Sigmoid colon (tissue), 7 donors: Measurements from ENCODE around the gene TMEM82. TPM values are rescaled to one million over a fixed set of nuclear protein-coding genes. Genes with fewer than 3 reads are reported as not detected.

Experiments used
- DNase-seq: peaks from one replicate; pipeline ENCODE4 v3.0.0-alpha.2; 2019
- H3K27ac ChIP-seq, 4 donors: fragments of 200-600 bp; sonication (generic); one replicate each; pipeline ENCODE4 v1.5.1; 2016 to 2019; ENCODE audit warnings: mild to moderate bottlenecking in 1 of 4
- H3K27me3 ChIP-seq, 3 donors: fragments of 200-600 bp; sonication (generic); one replicate each; pipeline ENCODE4 v1.5.1; 2019; ENCODE audit warnings: mild to moderate bottlenecking in 1 of 3
- H3K36me3 ChIP-seq, 4 donors: fragments of 200-600 bp; sonication (generic); one replicate each; pipeline ENCODE4 v1.5.1; 2016 to 2019
- H3K4me1 ChIP-seq, 4 donors: fragments of 200-600 bp; sonication (generic); one replicate each; pipeline ENCODE4 v1.5.1; 2017 to 2019
- H3K4me3 ChIP-seq, 4 donors: fragments of 200-600 bp; sonication (generic); one replicate each; pipeline ENCODE4 v1.5.1; 2017 to 2019; ENCODE audit warnings: mild to moderate bottlenecking in 2 of 4, moderate library complexity in 1 of 4
- H3K9me3 ChIP-seq, 4 donors: fragments of 200-600 bp in 3 of 4; sonication (generic) in 3 of 4; one replicate each; pipeline versions ENCODE4 v1.5.1 to v1.6.1; 2013 to 2019
- CTCF ChIP-seq, 4 experiments: fragments of 450-650 bp in 3 of 4; fragments of 200-600 bp in 1 of 4; IDR thresholded peaks; one replicate each; pipeline ENCODE4 v1.5.1; 2016 to 2019; ENCODE audit warnings: antibody characterized with exemption in 4 of 4, mild to moderate bottlenecking in 3 of 4, moderate library complexity in 2 of 4
- EP300 ChIP-seq, 4 donors: sonication (generic); formaldehyde crosslinking; IDR thresholded peaks; one replicate each; pipeline ENCODE4 v1.6.1; 2017; ENCODE audit warnings: antibody characterized with exemption in 4 of 4
- POLR2A ChIP-seq, 2 donors: fragments of 450-650 bp; IDR thresholded peaks; one replicate each; pipeline ENCODE4 v1.6.1; 2016; ENCODE audit warnings: antibody characterized with exemption in 2 of 2, mild to moderate bottlenecking in 2 of 2, moderate library complexity in 2 of 2
- POLR2AphosphoS5 ChIP-seq, 4 donors: sonication (generic); formaldehyde crosslinking; IDR thresholded peaks; one replicate each; pipeline ENCODE4 v1.6.1; 2017; ENCODE audit warnings: antibody characterized with exemption in 4 of 4
- WGBS, 2 donors: extraction: QIAGEN DNeasy Blood & Tissue Kit; methylation state at CpG; one replicate each; pipeline ENCODE4 v1.1.7; 2013; 5-methylcytosine and 5-hydroxymethylcytosine counted together
- intact Hi-C: fragments of 100-400 bp; cut with DNase I; formaldehyde crosslinking; loops from one replicate; pipeline ENCODE4 v1.15.1; 2023
- polyA plus RNA-seq, 3 donors: library from polyadenylated mRNA; stranded (reverse); fragments of 200-250 nt; gene quantifications; one replicate each; pipeline ENCODE4 v1.2.3, GENCODE V29; 2013
- total RNA-seq, 4 donors: library from RNA; depleted of rRNA; stranded (reverse); fragments of >200 nt; gene quantifications; one replicate each; pipeline ENCODE4 v1.1.0, GENCODE V29; 2016
- donor health status: healthy with polysubstance abuse.
- donor health status: Bipolar disorder and iron deficiency.
- donor health status: healthy.

The TMEM82 gene
- total and polyA plus RNA-seq, 7 donors, result 0.55 to 19.3 (median 11.1) TPM; not detected in 3

DNA sequence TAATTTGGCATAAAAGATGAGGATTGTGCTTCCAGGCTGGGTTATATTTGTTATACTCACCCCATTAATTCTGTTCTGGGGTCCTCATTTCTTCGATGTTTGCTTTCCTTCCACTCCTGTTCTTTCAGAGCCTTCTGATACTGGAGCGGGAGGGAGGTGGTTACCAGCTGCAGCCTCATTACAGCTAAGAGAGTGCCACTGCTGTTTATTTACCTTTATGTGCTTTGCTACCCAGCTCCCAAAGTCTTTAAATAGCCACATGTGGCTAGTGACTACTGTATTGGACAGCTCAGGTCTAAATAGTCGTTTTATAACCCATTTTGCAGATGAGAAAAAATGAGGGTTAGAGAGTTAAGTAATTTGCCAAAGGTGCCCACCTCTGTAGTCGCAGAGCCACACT lies 33.1 kb upstream of the TMEM82 start:
- Histone ChIP-seq H3K4me1 (peaks cover 0 to 55% (median 38%) of the 10 kb centered on the region in 4 donors), H3K36me3 (peaks cover 0 to 8% (median 0%) of the 10 kb centered on the region in 4 donors), H3K27ac (no peak overlapping the region), H3K27me3 (no peaks in the 10 kb centered on the region), H3K9me3 (no peaks in the 10 kb centered on the region), H3K4me3 (no peak overlapping the region)
- WGBS, 2 donors, result 94 to 96% methylated on average over 4 of the region's 4 CpGs
- DNase-seq, result no peak
- intact Hi-C loops, result no loop called here
- TF ChIP-seq EP300 (IDR thresholded peaks at IDR 0.05) (no peak), CTCF (IDR thresholded peaks at IDR 0.05) (no peak), POLR2A (IDR thresholded peaks at IDR 0.05) (no peak), POLR2AphosphoS5 (IDR thresholded peaks at IDR 0.05) (no peak)

DNA sequence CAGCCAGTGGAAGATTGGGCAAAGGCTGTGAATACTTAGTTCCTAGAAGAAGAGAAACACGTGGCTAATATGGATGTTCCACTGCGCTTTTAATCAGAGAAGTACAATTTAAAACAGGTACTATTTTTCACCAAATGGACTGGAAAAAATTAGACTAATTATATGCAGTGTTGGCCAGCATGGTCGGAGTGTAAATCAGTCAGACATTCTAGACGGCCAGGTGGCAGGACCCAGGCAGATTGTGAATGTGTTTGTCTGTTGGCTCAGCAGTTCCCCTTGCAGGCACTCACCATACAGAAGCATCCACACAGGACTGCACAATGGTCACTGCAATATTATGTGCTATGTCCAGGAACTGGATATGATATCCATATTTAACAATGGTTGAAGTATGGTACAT lies 30.1 kb upstream of the TMEM82 start:
- Histone ChIP-seq H3K27ac (no peak overlapping the region), H3K27me3 (no peaks in the 10 kb centered on the region), H3K4me3 (no peak overlapping the region), H3K36me3 (peaks cover 0 to 12% (median 8%) of the 10 kb centered on the region in 4 donors), H3K9me3 (no peaks in the 10 kb centered on the region), H3K4me1 (peaks cover 0 to 67% (median 43%) of the 10 kb centered on the region in 4 donors)
- no peak for DNase-seq
- WGBS, 2 donors, result 80 to 88% methylated on average over 4 of the region's 4 CpGs
- intact Hi-C loops, result no loop called here
- TF ChIP-seq CTCF (IDR thresholded peaks at IDR 0.05), result no peak

GRCh38 chr1:15714406-15715136 lies 27.7 kb upstream of the TMEM82 start:
- TF ChIP-seq POLR2AphosphoS5 (IDR thresholded peaks at IDR 0.05), result peak in 3 of 4 donors; percentile 41 to 58 (median 45)
- no peak for TF ChIP-seq CTCF (IDR thresholded peaks at IDR 0.05)
- peak in 1 of 4 donors; percentile 28 for TF ChIP-seq EP300 (IDR thresholded peaks at IDR 0.05)
- TF ChIP-seq POLR2A (IDR thresholded peaks at IDR 0.05), result no peak
- H3K4me1 ChIP-seq, result peaks cover 0 to 76% (median 55%) of the 10 kb centered on the region in 4 donors
- H3K27me3 ChIP-seq, result no peaks in the 10 kb centered on the region
- H3K4me3 ChIP-seq, result no peak overlapping the region
- H3K27ac ChIP-seq, result peak overlapping the region; percentile 56 to 75 (median 70)
- H3K36me3 ChIP-seq, result peaks cover 0 to 30% (median 17%) of the 10 kb centered on the region in 4 donors
- H3K9me3 ChIP-seq, result no peaks in the 10 kb centered on the region
- 81 to 86% methylated on average over 4 of the region's 4 CpGs for WGBS, 2 donors
- DNase-seq, result peak; percentile 81
- intact Hi-C loops, result no loop called here

- no peaks in the 10 kb centered on the region for H3K27me3 ChIP-seq
- no peak for TF ChIP-seq CTCF (IDR thresholded peaks at IDR 0.05)
- no peak for TF ChIP-seq EP300 (IDR thresholded peaks at IDR 0.05)
- no peak for TF ChIP-seq POLR2A (IDR thresholded peaks at IDR 0.05)
- TF ChIP-seq POLR2AphosphoS5 (IDR thresholded peaks at IDR 0.05), result peak in 2 of 4 donors; percentile 31 to 40
- H3K4me1 ChIP-seq, result peaks cover 0 to 71% (median 56%) of the 10 kb centered on the region in 4 donors
- H3K4me3 ChIP-seq, result no peak overlapping the region
- no peaks in the 10 kb centered on the region for H3K9me3 ChIP-seq
- peak overlapping the region in 3 of 4 donors; percentile 63 to 75 (median 71) for H3K27ac ChIP-seq
- 87 to 94% methylated on average over 11 of the region's 11 CpGs for WGBS, 2 donors
- H3K36me3 ChIP-seq, result peaks cover 7 to 58% (median 28%) of the 10 kb centered on the region in 4 donors
- peak; percentile 82 for DNase-seq
- intact Hi-C loops, result no loop called here
Measured at GRCh38 chr1:15717418-15718125, 24.7 kb upstream of the TMEM82 start.
